Panc1 (cell line): ENCODE results near the gene WNK2. TPM values are rescaled to one million over a fixed set of nuclear protein-coding genes. Genes with fewer than 3 reads are reported as not detected.

Experiments
- ATAC-seq: fragments of 200-7000 bp; cut with Tn5 transposase; 2 replicates; pipeline ENCODE4 v1.9.1; 2020; ENCODE audit warnings: mild to moderate bottlenecking, moderate library complexity
- BruUV-seq: library from RNA; stranded (reverse); fragments of 400-500 nt; replicated peaks from 2 replicates; lab custom pipeline; 2021; lab: Mats Ljungman, UMichigan
- CTCF ChIA-PET: fragments of 300-600 bp; sonication (Branson Sonifier 250); formaldehyde crosslinking; loops from one replicate; lab custom pipeline; 2022; ENCODE audit warnings: antibody characterized with exemption; lab: Charles Lee
- POLR2A ChIA-PET: fragments of 300-600 bp; sonication (Branson Sonifier 250); formaldehyde crosslinking; loops from one replicate; lab custom pipeline; 2022; ENCODE audit warnings: antibody characterized with exemption; lab: Charles Lee
- DNase-seq: peaks from one replicate; pipeline ENCODE4 v3.0.0-alpha.2; 2010; ENCODE audit warnings: low read depth, low spot score
- H3K27ac ChIP-seq: 2 replicates; pipeline ENCODE4 v1.5.1; 2011; ENCODE audit warnings: mild to moderate bottlenecking, low read length, inconsistent platforms
- H3K27me3 ChIP-seq: fragments of 200-500 bp; sonication (Bioruptor generic); 2 replicates; pipeline ENCODE4 v1.6.0; 2014; ENCODE audit warnings: low read length, inconsistent platforms; ENCODE audit not compliant: control insufficient read depth, insufficient read depth
- H3K36me3 ChIP-seq: fragments of 200-500 bp; sonication (Bioruptor generic); 2 replicates; pipeline ENCODE4 v1.5.1; 2014; ENCODE audit warnings: inconsistent platforms, mild to moderate bottlenecking, low read length, moderate library complexity; ENCODE audit not compliant: control insufficient read depth, insufficient read depth
- H3K4me1 ChIP-seq: 2 replicates; pipeline ENCODE4 v1.5.1; 2011; ENCODE audit warnings: inconsistent platforms, mild to moderate bottlenecking, low read length, moderate library complexity; ENCODE audit not compliant: control insufficient read depth, insufficient read depth
- H3K4me3 ChIP-seq, 2 experiments: 2 replicates each; pipeline ENCODE4 v1.5.1; 2011 to 2012; ENCODE audit warnings: low read depth in 2 of 2, low read length in 2 of 2, mild to moderate bottlenecking in 2 of 2, inconsistent platforms in 1 of 2, moderate library complexity in 1 of 2
- H3K9me3 ChIP-seq: fragments of 200-500 bp; sonication (Bioruptor generic); 2 replicates; pipeline ENCODE4 v1.5.1; 2014; ENCODE audit warnings: low read depth, mild to moderate bottlenecking, inconsistent platforms, low read length, moderate library complexity; ENCODE audit not compliant: control insufficient read depth, insufficient read depth
- POLR2AphosphoS5 ChIP-seq: IDR thresholded peaks from 2 replicates; pipeline ENCODE4 v1.6.1; 2012; ENCODE audit warnings: mild to moderate bottlenecking, low read depth, low read length, moderate library complexity
- REST ChIP-seq, 2 experiments: IDR thresholded peaks; 2 replicates each; pipeline ENCODE4 v1.6.1; 2011 to 2012; ENCODE audit warnings: low read depth in 2 of 2, control low read depth in 1 of 2, low read length in 1 of 2, mild to moderate bottlenecking in 1 of 2, moderate library complexity in 1 of 2; ENCODE audit not compliant: insufficient read depth in 1 of 2
- SIN3A ChIP-seq: IDR thresholded peaks from 2 replicates; pipeline ENCODE4 v1.6.1; 2012; ENCODE audit warnings: low read depth, mild to moderate bottlenecking, low read length, moderate library complexity, borderline replicate concordance; ENCODE audit not compliant: insufficient read depth
- TCF7L2 ChIP-seq: IDR thresholded peaks from 2 replicates; pipeline ENCODE4 v1.6.1; 2011; ENCODE audit warnings: mild to moderate bottlenecking, low read depth, low read length, inconsistent platforms
- in situ Hi-C: cut with HindIII; loops from 2 replicates; pipeline ENCODE4 v1.10.0; 2016; ENCODE audit warnings: low sequenced_read_pairs, low pct_unique_long_range_greater_than_20kb
- intact Hi-C: fragments of 100-400 bp; cut with micrococcal nuclease; formaldehyde crosslinking; loops from one replicate; pipeline ENCODE4 v1.10.0; 2022; ENCODE audit not compliant: unreplicated experiment
- total RNA-seq: library from RNA; stranded (reverse); gene quantifications from one replicate; pipeline ENCODE4 v1.2.1, GENCODE V29; 2021; ENCODE audit not compliant: unreplicated experiment
- TF ChIP-seq, protein P1 (sequence below): fragments of 450-650 bp; IDR thresholded peaks from 2 replicates; pipeline ENCODE4 v1.5.1; 2017; ENCODE audit warnings: mild to moderate bottlenecking

The WNK2 gene
- total RNA-seq, 1 experiment from 2014 or later, result 13.7 TPM

DNA sequence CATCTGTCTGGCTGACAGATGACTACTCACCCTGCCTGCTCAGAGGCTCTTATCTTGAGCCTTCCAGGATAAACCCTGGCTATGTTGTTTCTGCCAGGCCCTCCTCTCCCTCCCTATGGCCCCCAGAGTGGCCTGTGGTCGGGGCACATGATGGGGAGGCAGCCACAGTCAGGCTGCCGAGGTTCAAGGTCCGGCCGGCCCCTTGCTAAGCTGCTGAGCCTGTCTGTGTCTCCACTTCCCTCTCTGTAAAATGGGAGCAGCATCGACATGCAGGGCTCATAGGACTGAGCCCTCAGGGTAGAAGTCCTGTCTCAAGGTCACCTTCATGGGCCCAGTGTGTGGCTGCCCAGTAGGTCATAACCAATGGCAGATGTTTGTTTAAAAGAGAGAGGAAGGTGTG lies 28.5 kb downstream of the WNK2 start:
- CTCF ChIA-PET, result no interaction called here
- no peak overlapping the region for H3K4me3 ChIP-seq
- no peak overlapping the region for H3K27ac ChIP-seq
- in situ Hi-C loops, result no loop called here
- intact Hi-C loops, result no loop called here
- H3K4me1 ChIP-seq, result no peaks in the 10 kb centered on the region; the same call in 1 of the 2 replicates
- no peaks in the 10 kb centered on the region for H3K27me3 ChIP-seq
- DNase-seq (no peak), ATAC-seq (no peak)
- BruUV-seq, result no TSS peak
- no peaks in the 10 kb centered on the region for H3K36me3 ChIP-seq
- H3K9me3 ChIP-seq, result no peaks in the 10 kb centered on the region
- TF ChIP-seq TCF7L2 (no peak), POLR2AphosphoS5 (no peak), SIN3A (no peak), REST (IDR thresholded peaks at IDR 0.05; ENCODE audit: insufficient read depth in 1 of 2, low read depth in 2 of 2, low read length in 1 of 2) (no peak)
- TF ChIP-seq, protein P1, sequence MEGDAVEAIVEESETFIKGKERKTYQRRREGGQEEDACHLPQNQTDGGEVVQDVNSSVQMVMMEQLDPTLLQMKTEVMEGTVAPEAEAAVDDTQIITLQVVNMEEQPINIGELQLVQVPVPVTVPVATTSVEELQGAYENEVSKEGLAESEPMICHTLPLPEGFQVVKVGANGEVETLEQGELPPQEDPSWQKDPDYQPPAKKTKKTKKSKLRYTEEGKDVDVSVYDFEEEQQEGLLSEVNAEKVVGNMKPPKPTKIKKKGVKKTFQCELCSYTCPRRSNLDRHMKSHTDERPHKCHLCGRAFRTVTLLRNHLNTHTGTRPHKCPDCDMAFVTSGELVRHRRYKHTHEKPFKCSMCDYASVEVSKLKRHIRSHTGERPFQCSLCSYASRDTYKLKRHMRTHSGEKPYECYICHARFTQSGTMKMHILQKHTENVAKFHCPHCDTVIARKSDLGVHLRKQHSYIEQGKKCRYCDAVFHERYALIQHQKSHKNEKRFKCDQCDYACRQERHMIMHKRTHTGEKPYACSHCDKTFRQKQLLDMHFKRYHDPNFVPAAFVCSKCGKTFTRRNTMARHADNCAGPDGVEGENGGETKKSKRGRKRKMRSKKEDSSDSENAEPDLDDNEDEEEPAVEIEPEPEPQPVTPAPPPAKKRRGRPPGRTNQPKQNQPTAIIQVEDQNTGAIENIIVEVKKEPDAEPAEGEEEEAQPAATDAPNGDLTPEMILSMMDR, result no peak
- POLR2A ChIA-PET, result no interaction called here

- CTCF ChIA-PET, result no interaction called here
- in situ Hi-C loops, result no loop called here
- TF ChIP-seq TCF7L2, result no peak
- Histone ChIP-seq H3K9me3 (no peaks in the 10 kb centered on the region), H3K36me3 (no peaks in the 10 kb centered on the region), H3K27ac (no peak overlapping the region), H3K4me1 (no peaks in the 10 kb centered on the region), H3K27me3 (no peaks in the 10 kb centered on the region), H3K4me3 (no peak overlapping the region)
- no peak for ATAC-seq
- POLR2A ChIA-PET, result interaction anchor here (0.8 kb wide), 1 partner anchor 25 kb away, joined by 3 read pairs; no protein-coding TSS in a partner anchor
- no peak for DNase-seq
- no TSS peak for BruUV-seq
- intact Hi-C loops, result no loop called here
Measured at GRCh38 chr9:93216073-93216365, 32.1 kb downstream of the WNK2 start.

GRCh38 chr9:93217706-93218105 lies 33.8 kb downstream of the WNK2 start:
- no TSS peak for BruUV-seq
- ATAC-seq, result no peak
- Histone ChIP-seq H3K27me3 (no peaks in the 10 kb centered on the region), H3K4me3 (no peak overlapping the region), H3K9me3 (no peaks in the 10 kb centered on the region), H3K4me1 (no peaks in the 10 kb centered on the region), H3K36me3 (no peaks in the 10 kb centered on the region), H3K27ac (no peak overlapping the region)
- POLR2A ChIA-PET, result no interaction called here
- CTCF ChIA-PET, result no interaction called here
- no peak for DNase-seq
- TF ChIP-seq SIN3A (no peak), REST (IDR thresholded peaks at IDR 0.05; ENCODE audit: insufficient read depth in 1 of 2, low read depth in 2 of 2, low read length in 1 of 2) (no peak), POLR2AphosphoS5 (no peak), TCF7L2 (no peak)
- TF ChIP-seq, protein P1, result no peak
- in situ Hi-C loops, result no loop called here
- intact Hi-C loops, result no loop called here
